Skin epidermis (tissue), 12 donors: Measurements from ENCODE around the gene MCTP2.
A peak's percentile ranks its signal among the peaks of the same experiment; 100 is the strongest.

Experiments used
- H3K27ac ChIP-seq, 21 experiments: fragments of 200-600 bp; sonication (generic) in 11 of 21; one replicate each; pipeline ENCODE4 v1.5.0; 2020; ENCODE audit warnings: mild to moderate bottlenecking in 3 of 21, inconsistent platforms in 2 of 21, moderate library complexity in 2 of 21
- H3K4me3 ChIP-seq, 7 experiments: fragments of 200-600 bp; sonication (generic) in 2 of 7; one replicate each; pipeline ENCODE4 v1.5.0; 2020; ENCODE audit warnings: inconsistent platforms in 2 of 7, mild to moderate bottlenecking in 2 of 7, moderate library complexity in 1 of 7

The MCTP2 gene

GRCh38 chr15:94290730-94291129, 59.4 kb downstream of the MCTP2 start:
- H3K27ac ChIP-seq, result no peak overlapping the region
- H3K4me3 ChIP-seq, result no peak overlapping the region

- Histone ChIP-seq H3K27ac (no peak overlapping the region), H3K4me3 (no peak overlapping the region)
These were observed 62.3 kb downstream of the MCTP2 start for GRCh38 chr15:94293411-94294402.

- no peak overlapping the region for H3K27ac ChIP-seq
- H3K4me3 ChIP-seq, result no peak overlapping the region
These were observed 63.2 kb downstream of the MCTP2 start for GRCh38 chr15:94294556-94294955.

- Histone ChIP-seq H3K4me3 (no peak overlapping the region), H3K27ac (no peak overlapping the region)
These were observed 63.9 kb downstream of the MCTP2 start for GRCh38 chr15:94295275-94295674.

GRCh38 chr15:94296717-94297116, 65.4 kb downstream of the MCTP2 start:
- H3K27ac ChIP-seq, result no peak overlapping the region

GRCh38 chr15:94297558-94297957, 66.2 kb downstream of the MCTP2 start:
- Histone ChIP-seq H3K4me3 (no peak overlapping the region), H3K27ac (peak overlapping the region in 1 of 21 experiments; percentile 1)

More at GRCh38 chr15:94296717-94297116, 65.4 kb downstream of the MCTP2 start:
- H3K4me3 ChIP-seq, result no peak overlapping the region

- peak overlapping the region in 1 of 21 experiments; percentile 15 for H3K27ac ChIP-seq
- H3K4me3 ChIP-seq, result no peak overlapping the region
These were observed 67.0 kb downstream of the MCTP2 start for GRCh38 chr15:94298364-94298763.

GRCh38 chr15:94300612-94301011, 69.3 kb downstream of the MCTP2 start:
- H3K4me3 ChIP-seq, result no peak overlapping the region
- no peak overlapping the region for H3K27ac ChIP-seq

- Histone ChIP-seq H3K4me3 (no peak overlapping the region), H3K27ac (peak overlapping the region in 1 of 21 experiments; percentile 19)
These were observed 73.8 kb downstream of the MCTP2 start for GRCh38 chr15:94305133-94305532.

GRCh38 chr15:94306700-94307650, 75.6 kb downstream of the MCTP2 start:
- Histone ChIP-seq H3K27ac (no peak overlapping the region), H3K4me3 (no peak overlapping the region)

GRCh38 chr15:94312946-94313345, 81.6 kb downstream of the MCTP2 start:
- Histone ChIP-seq H3K27ac (no peak overlapping the region), H3K4me3 (no peak overlapping the region)

GRCh38 chr15:94314639-94315038, 83.3 kb downstream of the MCTP2 start:
- H3K27ac ChIP-seq, result no peak overlapping the region
- H3K4me3 ChIP-seq, result no peak overlapping the region

- Histone ChIP-seq H3K4me3 (no peak overlapping the region), H3K27ac (no peak overlapping the region)
These were observed 85.8 kb downstream of the MCTP2 start for GRCh38 chr15:94317211-94317610.

- Histone ChIP-seq H3K27ac (peak overlapping the region in 4 of 21 experiments; percentile 0 to 31 (median 14)), H3K4me3 (no peak overlapping the region)
These were observed 90.8 kb downstream of the MCTP2 start for GRCh38 chr15:94322141-94322540.

- peak overlapping the region in 6 of 21 experiments; percentile 0 to 39 (median 16) for H3K27ac ChIP-seq
- H3K4me3 ChIP-seq, result no peak overlapping the region
These were observed 91.7 kb downstream of the MCTP2 start for GRCh38 chr15:94323076-94323475.

- Histone ChIP-seq H3K27ac (no peak overlapping the region), H3K4me3 (no peak overlapping the region)
These were observed 92.9 kb downstream of the MCTP2 start for GRCh38 chr15:94324117-94324826.

- Histone ChIP-seq H3K27ac (no peak overlapping the region), H3K4me3 (no peak overlapping the region)
These were observed 93.7 kb downstream of the MCTP2 start for GRCh38 chr15:94324835-94325767.

- Histone ChIP-seq H3K4me3 (no peak overlapping the region), H3K27ac (no peak overlapping the region)
These were observed 96.1 kb downstream of the MCTP2 start for GRCh38 chr15:94327356-94327936.
